H1 (cell line): ENCODE data around the gene FOXJ2. TPM values are rescaled to one million over a fixed set of nuclear protein-coding genes. Genes with fewer than 3 reads are reported as not detected.

Source experiments
- CTCF ChIA-PET: fragments of 300-600 bp; sonication (Branson Sonifier 250); formaldehyde crosslinking; loops from one replicate; lab custom pipeline; 2021; ENCODE audit not compliant: partially characterized antibody; lab: Charles Lee
- POLR2A ChIA-PET: fragments of 300-600 bp; sonication (Branson Sonifier 250); formaldehyde crosslinking; loops from one replicate; lab custom pipeline; 2021; ENCODE audit warnings: inconsistent platforms; ENCODE audit not compliant: partially characterized antibody; lab: Charles Lee
- DNase-seq, 2 experiments: peaks; one replicate each; pipeline versions ENCODE4 v3.0.0 to v3.0.0-alpha.2; 2010 to 2022; ENCODE audit warnings: low spot score in 2 of 2, low read depth in 1 of 2, mixed read lengths in 1 of 2
- FAIRE-seq: peaks from 2 replicates; lab custom pipeline; 2011; peaks lifted over from hg19 to GRCh38; lab: Jason Lieb, UNC
- H2AFZ ChIP-seq: 2 replicates; pipeline ENCODE4 v1.8.1; 2012; ENCODE audit warnings: low read length, inconsistent platforms
- H2AK5ac ChIP-seq: 2 replicates; pipeline ENCODE4 v1.6.1; 2013; ENCODE audit warnings: low read depth, low read length
- H2BK120ac ChIP-seq: replicated peaks from 2 replicates; pipeline ENCODE3; 2013; ENCODE audit warnings: low read depth, low read length, inconsistent platforms
- H2BK12ac ChIP-seq: 2 replicates; pipeline ENCODE4 v1.6.1; 2013; ENCODE audit warnings: low read depth, low read length
- H2BK15ac ChIP-seq: 2 replicates; pipeline ENCODE4 v1.6.1; 2013; ENCODE audit warnings: low read length
- H2BK20ac ChIP-seq: 2 replicates; pipeline ENCODE4 v1.6.1; 2013; ENCODE audit warnings: low read length
- H2BK5ac ChIP-seq: 2 replicates; pipeline ENCODE4 v1.6.1; 2013; ENCODE audit warnings: low read depth, low read length
- H3K14ac ChIP-seq: 2 replicates; pipeline ENCODE4 v1.6.1; 2013; ENCODE audit warnings: inconsistent platforms; ENCODE audit not compliant: insufficient read length
- H3K18ac ChIP-seq: 2 replicates; pipeline ENCODE4 v1.6.1; 2013; ENCODE audit warnings: low read length; ENCODE audit errors: extremely low read depth
- H3K23ac ChIP-seq: 2 replicates; pipeline ENCODE4 v1.6.1; 2013; ENCODE audit warnings: inconsistent platforms; ENCODE audit not compliant: insufficient read length
- H3K23me2 ChIP-seq: 2 replicates; pipeline ENCODE4 v1.6.1; 2013; ENCODE audit warnings: low read depth, low read length
- H3K27ac ChIP-seq: 2 replicates; pipeline ENCODE4 v1.6.1; 2011; ENCODE audit warnings: low read depth, low read length, inconsistent platforms
- H3K27me3 ChIP-seq, 4 experiments: replicated peaks in 1 of 4; 1 replicate in 1 of 4; 2 replicates in 3 of 4; pipeline versions ENCODE4 v1.6.1 to v1.8.1; 2011 to 2013; ENCODE audit warnings: low read length in 3 of 4, mild to moderate bottlenecking in 3 of 4, inconsistent platforms in 2 of 4, mixed read lengths in 2 of 4, moderate library complexity in 1 of 4; ENCODE audit not compliant: control insufficient read depth in 3 of 4, insufficient read depth in 3 of 4; ENCODE audit errors: extremely low read depth in 1 of 4
- H3K36me3 ChIP-seq, 4 experiments: 2 replicates each; pipeline versions ENCODE4 v1.6.1 to v1.8.1; 2011 to 2013; ENCODE audit warnings: mild to moderate bottlenecking in 4 of 4, low read length in 3 of 4, moderate library complexity in 2 of 4, control low read depth in 1 of 4, inconsistent platforms in 1 of 4; ENCODE audit not compliant: insufficient read depth in 4 of 4, control insufficient read depth in 2 of 4
- H3K4ac ChIP-seq: replicated peaks from 2 replicates; pipeline ENCODE3; 2013; ENCODE audit warnings: low read length, low read depth, mixed read lengths, inconsistent platforms; ENCODE audit not compliant: insufficient read length
- H3K4me1 ChIP-seq, 4 experiments: replicated peaks in 1 of 4; 1 replicate in 1 of 4; 2 replicates in 3 of 4; pipeline versions ENCODE4 v1.6.1 to v1.8.1; 2011 to 2013; ENCODE audit warnings: low read length in 3 of 4, inconsistent platforms in 2 of 4, mixed read lengths in 1 of 4; ENCODE audit not compliant: insufficient read depth in 4 of 4, control insufficient read depth in 3 of 4
- H3K4me2 ChIP-seq, 2 experiments: 2 replicates each; pipeline versions ENCODE4 v1.6.1 to v1.8.1; 2011 to 2013; ENCODE audit warnings: low read depth in 2 of 2, low read length in 2 of 2, control low read depth in 1 of 2, inconsistent platforms in 1 of 2, mild to moderate bottlenecking in 1 of 2; ENCODE audit not compliant: insufficient read depth in 1 of 2
- H3K4me3 ChIP-seq, 4 experiments: fragments of 200-600, 300-600 bp in 1 of 4; sonication (generic), shearing (Covaris generic), sonication (Bioruptor Twin) in 1 of 4; 2 replicates each; pipeline versions ENCODE4 v1.5.1 to v1.8.1; 2011 to 2016; ENCODE audit warnings: low read length in 4 of 4, low read depth in 3 of 4, control low read depth in 2 of 4, inconsistent platforms in 2 of 4, mild to moderate bottlenecking in 2 of 4, mixed read lengths in 1 of 4, moderate library complexity in 1 of 4; ENCODE audit not compliant: insufficient read depth in 2 of 4; ENCODE audit errors: extremely low read depth in 1 of 4
- H3K56ac ChIP-seq: replicated peaks from 2 replicates; pipeline ENCODE3; 2013; ENCODE audit warnings: low read depth, mild to moderate bottlenecking, mixed read lengths, low read length, inconsistent platforms; ENCODE audit not compliant: insufficient read length
- H3K79me1 ChIP-seq: 2 replicates; pipeline ENCODE4 v1.6.1; 2013; ENCODE audit warnings: low read depth, low read length, control low read depth
- H3K79me2 ChIP-seq, 2 experiments: 2 replicates each; pipeline versions ENCODE4 v1.6.1 to v1.8.1; 2012 to 2013; ENCODE audit warnings: low read length in 2 of 2, mild to moderate bottlenecking in 2 of 2, inconsistent platforms in 1 of 2; ENCODE audit not compliant: insufficient read depth in 2 of 2, control insufficient read depth in 1 of 2
- H3K9ac ChIP-seq, 4 experiments: replicated peaks in 1 of 4; 1 replicate in 1 of 4; 2 replicates in 3 of 4; pipeline versions ENCODE4 v1.6.1 to v1.8.1; 2011 to 2013; ENCODE audit warnings: low read depth in 3 of 4, low read length in 3 of 4, control low read depth in 2 of 4, mild to moderate bottlenecking in 2 of 4, moderate library complexity in 2 of 4, inconsistent platforms in 1 of 4; ENCODE audit errors: extremely low read depth in 1 of 4
- H3K9me3 ChIP-seq, 2 experiments: 2 replicates each; pipeline versions ENCODE4 v1.6.1 to v1.8.1; 2012 to 2013; ENCODE audit warnings: mild to moderate bottlenecking in 2 of 2, moderate library complexity in 2 of 2, control low read depth in 1 of 2, inconsistent platforms in 1 of 2, low read depth in 1 of 2, low read length in 1 of 2, mixed read lengths in 1 of 2; ENCODE audit not compliant: insufficient read depth in 2 of 2
- H4K20me1 ChIP-seq, 2 experiments: replicated peaks in 1 of 2; 2 replicates each; pipeline versions ENCODE3 to v1.8.1; 2011 to 2013; ENCODE audit warnings: inconsistent platforms in 2 of 2, low read length in 2 of 2, mild to moderate bottlenecking in 1 of 2; ENCODE audit not compliant: insufficient read depth in 2 of 2, control insufficient read depth in 1 of 2
- H4K5ac ChIP-seq: 2 replicates; pipeline ENCODE4 v1.6.1; 2013; ENCODE audit warnings: low read length, low read depth, mixed read lengths, inconsistent platforms; ENCODE audit not compliant: insufficient read length
- H4K8ac ChIP-seq: 2 replicates; pipeline ENCODE4 v1.8.0; 2013; ENCODE audit warnings: mild to moderate bottlenecking, moderate library complexity, low read length, inconsistent platforms; ENCODE audit not compliant: insufficient read depth; ENCODE audit errors: extremely low read depth
- H4K91ac ChIP-seq: replicated peaks from 2 replicates; pipeline ENCODE3; 2013; ENCODE audit warnings: low read length, mixed read lengths, inconsistent platforms; ENCODE audit not compliant: insufficient read length
- ASH2L ChIP-seq: fragments of 200-600, 300-600 bp; sonication (generic); IDR thresholded peaks from one replicate; pipeline ENCODE4 v1.7.1; 2017; ENCODE audit warnings: low read length
- CHD2 ChIP-seq: IDR thresholded peaks from 2 replicates; pipeline ENCODE4 v1.6.1; 2012; ENCODE audit warnings: low read length, improper control_type of control experiment
- JUN ChIP-seq: IDR thresholded peaks from 2 replicates; pipeline ENCODE4 v1.6.1; 2011; ENCODE audit warnings: low read depth, mild to moderate bottlenecking, improper control_type of control experiment, low read length
- NRF1 ChIP-seq: IDR thresholded peaks from 2 replicates; pipeline ENCODE4 v1.6.1; 2011; ENCODE audit warnings: mild to moderate bottlenecking, low read depth, low read length, improper control_type of control experiment
- RAD21 ChIP-seq, 2 experiments: IDR thresholded peaks in 1 of 2; conservative IDR thresholded peaks in 1 of 2; 2 replicates each; pipeline ENCODE4 v1.6.1; 2011; ENCODE audit warnings: low read depth in 2 of 2, low read length in 2 of 2, improper control_type of control experiment in 1 of 2, inconsistent platforms in 1 of 2, mild to moderate bottlenecking in 1 of 2, moderate library complexity in 1 of 2
- RBBP5 ChIP-seq: IDR thresholded peaks from 2 replicates; pipeline ENCODE4 v1.7.1; 2012; ENCODE audit warnings: low read depth, mild to moderate bottlenecking, inconsistent platforms, low read length, moderate library complexity, borderline replicate concordance
- WGBS, 2 experiments: shearing (Covaris generic) in 1 of 2; methylation state at CpG; one replicate each; pipeline versions ENCODE4 v1.1.6 to v1.1.7; 2013 to 2015; ENCODE audit warnings: low lambda C conversion rate in 2 of 2, mixed read lengths in 2 of 2, inconsistent platforms in 1 of 2, low coverage in 1 of 2, missing lambda C conversion rate in 1 of 2; ENCODE audit not compliant: insufficient replicate concordance in 2 of 2, insufficient coverage in 1 of 2, insufficient read length in 1 of 2; ENCODE audit errors: extremely low coverage in 1 of 2, missing lambda C conversion rate in 1 of 2; 5-methylcytosine and 5-hydroxymethylcytosine counted together
- polyA plus RNA-seq, 7 experiments: library from polyadenylated mRNA; depleted of rRNA in 3 of 7; stranded (reverse) in 5 of 7; unstranded in 2 of 7; fragments of >200 nt in 5 of 7; fragments of 200-250 nt in 2 of 7; gene quantifications; 1 replicate in 5 of 7; 2 replicates in 1 of 7; 4 replicates in 1 of 7; pipeline versions ENCODE4 v1.2.1 to v1.2.3, GENCODE V29; 2011 to 2013; ENCODE audit warnings: missing spikeins in 2 of 7, mixed read lengths in 2 of 7
- total RNA-seq: library from RNA; stranded (reverse); fragmentation: NEBNext Ultra II Directional; extraction: Animal tissue kit (Norgen Biotek cat#: 25700); gene quantifications from 2 replicates; pipeline ENCODE4 v1.2.1, GENCODE V29; 2021

FOXJ2 gene
- total and polyA plus RNA-seq, 2 of the 8 experiments (the other 6 are each of a cell fraction or from before 2014, with no cell fraction given): 4.2 to 9.3 TPM

DNA sequence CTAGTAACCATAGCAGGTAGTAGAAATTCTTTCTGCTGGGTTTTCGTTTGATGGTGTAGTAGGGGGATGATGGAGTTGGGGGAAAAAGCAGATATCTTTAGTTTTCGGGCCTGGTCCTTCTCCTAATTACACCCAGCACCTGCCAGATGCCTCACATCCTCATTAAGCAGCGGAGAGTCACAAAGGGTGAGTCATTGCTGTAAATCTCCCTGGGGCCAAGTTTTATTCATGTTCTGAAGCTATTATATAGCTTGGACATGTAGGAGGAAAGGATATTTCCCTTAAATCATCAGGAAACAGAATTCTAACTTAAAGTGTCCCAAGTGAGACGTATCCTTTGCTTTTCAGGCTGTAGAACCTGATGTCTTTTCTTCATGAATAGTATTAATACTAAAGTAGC is 44.7 kb downstream of the FOXJ2 start:
- H2BK5ac ChIP-seq: no peak overlapping the region
- no peak overlapping the region for H3K27ac ChIP-seq
- no peak overlapping the region for H3K9ac ChIP-seq
- no peaks in the 10 kb centered on the region for H3K9me3 ChIP-seq
- H3K4me3 ChIP-seq: no peak overlapping the region
- no peak for DNase-seq
- no peak overlapping the region for H2BK20ac ChIP-seq
- no peak overlapping the region for H2AFZ ChIP-seq
- no peaks in the 10 kb centered on the region for H3K27me3 ChIP-seq
- no peaks in the 10 kb centered on the region for H3K4me1 ChIP-seq
- no peaks in the 10 kb centered on the region for H3K36me3 ChIP-seq
- no peaks in the 10 kb centered on the region for H3K23me2 ChIP-seq
- TF ChIP-seq JUN (no peak), ASH2L (no peak), CHD2 (no peak), RAD21 (IDR thresholded peaks at IDR 0.05 in 1 of 2, conservative IDR thresholded peaks at IDR 0.05 in 1 of 2; ENCODE audit: low read depth in 2 of 2, low read length in 2 of 2) (no peak), RBBP5 (no peak), NRF1 (no peak)
- H3K79me2 ChIP-seq: no peaks in the 10 kb centered on the region
- CTCF ChIA-PET: interaction anchor here (0.9 to 11.1 kb wide), 11 partner anchors 11 to 435 kb away, joined by 3 to 146 read pairs (median 5); no protein-coding TSS in a partner anchor
- no peak overlapping the region for H4K8ac ChIP-seq
- no peak overlapping the region for H2AK5ac ChIP-seq
- no peak overlapping the region for H2BK15ac ChIP-seq
- 86% methylated on average over 4 of the region's 4 CpGs; no CpG with 5 or more reads in 1 of the 2 experiments for WGBS, 2 experiments
- no peak overlapping the region for H4K91ac ChIP-seq
- no peaks in the 10 kb centered on the region for H4K20me1 ChIP-seq
- H4K5ac ChIP-seq: no peak overlapping the region
- H3K23ac ChIP-seq: no peak overlapping the region
- no peak overlapping the region for H2BK120ac ChIP-seq
- H3K56ac ChIP-seq: no peak overlapping the region
- POLR2A ChIA-PET: interaction anchor here (0.5 kb wide), 1 partner anchor 119 kb away, joined by 3 read pairs; no protein-coding TSS in a partner anchor
- no peak overlapping the region for H3K4ac ChIP-seq
- H3K14ac ChIP-seq: no peak overlapping the region
- H3K79me1 ChIP-seq: no peaks in the 10 kb centered on the region
- no peak for FAIRE-seq
- no peak overlapping the region for H3K18ac ChIP-seq
- no peak overlapping the region for H2BK12ac ChIP-seq
- H3K4me2 ChIP-seq: no peak overlapping the region
